Keratinocyte (primary cell): ENCODE results near the gene CRACR2A. TPM values are rescaled to one million over a fixed set of nuclear protein-coding genes. Genes with fewer than 3 reads are reported as not detected.

ENCODE experiments used
- DNase-seq: peaks from one replicate; pipeline ENCODE4 v3.0.0-alpha.2; 2011; ENCODE audit warnings: low read depth, missing footprints, low spot score
- FAIRE-seq: peaks from 2 replicates; lab custom pipeline; 2011; peaks lifted over from hg19 to GRCh38; lab: Jason Lieb, UNC
- H2AFZ ChIP-seq: 2 replicates; pipeline ENCODE4 v1.6.0; 2012; ENCODE audit warnings: low read length, control low read depth, inconsistent platforms; ENCODE audit not compliant: control insufficient read depth
- H3K27ac ChIP-seq: 2 replicates; pipeline ENCODE4 v1.5.1; 2011; ENCODE audit warnings: low read length; ENCODE audit not compliant: control insufficient read depth, insufficient read depth
- H3K27me3 ChIP-seq: 3 replicates; pipeline ENCODE4 v1.6.0; 2011; ENCODE audit warnings: low read length; ENCODE audit not compliant: control insufficient read depth, insufficient read depth; ENCODE audit errors: extremely low read depth
- H3K36me3 ChIP-seq, 2 experiments: 2 replicates in 1 of 2; 3 replicates in 1 of 2; pipeline ENCODE4 v1.5.1; 2011; ENCODE audit warnings: low read length in 2 of 2, mild to moderate bottlenecking in 1 of 2; ENCODE audit not compliant: control insufficient read depth in 2 of 2, insufficient read depth in 2 of 2; ENCODE audit errors: extremely low read depth in 1 of 2
- H3K4me1 ChIP-seq: 3 replicates; pipeline ENCODE4 v1.5.1; 2011; ENCODE audit warnings: low read length; ENCODE audit not compliant: control insufficient read depth, insufficient read depth; ENCODE audit errors: extremely low read depth
- H3K4me2 ChIP-seq: 3 replicates; pipeline ENCODE4 v1.6.0; 2011; ENCODE audit warnings: low read depth, low read length; ENCODE audit not compliant: control insufficient read depth, insufficient read depth; ENCODE audit errors: extremely low read depth
- H3K4me3 ChIP-seq, 3 experiments: fragments of 200-600 bp in 1 of 3; sonication (generic) in 1 of 3; 2 replicates in 2 of 3; 3 replicates in 1 of 3; pipeline ENCODE4 v1.5.1; 2011 to 2016; ENCODE audit warnings: low read length in 3 of 3, mild to moderate bottlenecking in 3 of 3, control low read depth in 2 of 3, inconsistent platforms in 1 of 3, low read depth in 1 of 3, mixed read lengths in 1 of 3, mixed run types in 1 of 3, moderate library complexity in 1 of 3; ENCODE audit not compliant: control insufficient read depth in 2 of 3, insufficient read depth in 2 of 3; ENCODE audit errors: extremely low read depth in 1 of 3
- H3K79me2 ChIP-seq: 2 replicates; pipeline ENCODE4 v1.6.0; 2012; ENCODE audit warnings: low read length; ENCODE audit not compliant: control insufficient read depth, insufficient read depth
- H3K9ac ChIP-seq: 3 replicates; pipeline ENCODE4 v1.6.0; 2011; ENCODE audit warnings: low read length; ENCODE audit not compliant: control insufficient read depth, insufficient read depth; ENCODE audit errors: extremely low read depth
- H3K9me1 ChIP-seq: 3 replicates; pipeline ENCODE4 v1.6.0; 2011; ENCODE audit warnings: low read length; ENCODE audit not compliant: control insufficient read depth, insufficient read depth; ENCODE audit errors: extremely low read depth
- H3K9me3 ChIP-seq: 2 replicates; pipeline ENCODE4 v1.5.1; 2012; ENCODE audit warnings: low read depth, low read length; ENCODE audit not compliant: control insufficient read depth
- H4K20me1 ChIP-seq: 3 replicates; pipeline ENCODE4 v1.6.0; 2011; ENCODE audit warnings: low read length; ENCODE audit not compliant: control insufficient read depth, insufficient read depth; ENCODE audit errors: extremely low read depth
- CTCF ChIP-seq, 3 experiments: IDR thresholded peaks in 1 of 3; conservative IDR thresholded peaks in 1 of 3; optimal IDR thresholded peaks in 1 of 3; 2 replicates in 2 of 3; 3 replicates in 1 of 3; pipeline versions ENCODE3 to v1.5.1; 2011; ENCODE audit warnings: low read length in 3 of 3, mild to moderate bottlenecking in 3 of 3, moderate library complexity in 2 of 3, control low read depth in 1 of 3, inconsistent platforms in 1 of 3; ENCODE audit not compliant: insufficient read depth in 2 of 3; ENCODE audit errors: extremely low read depth in 1 of 3
- EZH2 ChIP-seq: IDR thresholded peaks from one replicate; pipeline ENCODE4 v1.6.1; 2012; ENCODE audit warnings: inconsistent platforms, mild to moderate bottlenecking, low read length, moderate library complexity
- dilution Hi-C: fragments of 300-500 bp; cut with MboI; formaldehyde crosslinking; loops from one replicate; pipeline ENCODE4 v1.7.0; 2020; ENCODE audit warnings: low sequenced_read_pairs; ENCODE audit not compliant: extremely low pct_ligation_motif_present
- polyA plus RNA-seq, 5 experiments: library from polyadenylated mRNA; depleted of rRNA in 3 of 5; stranded (reverse) in 3 of 5; stranded (forward) in 1 of 5; unstranded in 1 of 5; fragments of >200 nt; gene quantifications; 1 replicate in 1 of 5; 2 replicates in 3 of 5; 3 replicates in 1 of 5; pipeline versions ENCODE4 v1.2.1 to v1.2.3, GENCODE V29; 2011 to 2012; ENCODE audit warnings: missing spikeins in 2 of 5, low read depth in 1 of 5, low replicate concordance in 1 of 5

The CRACR2A gene
- polyA plus RNA-seq, 1 donor (not counting 4 experiments of a cell fraction or from before 2014, with no cell fraction given), result 0.30 TPM

GRCh38 chr12:3761116-3761735, 8.3 kb upstream of the CRACR2A start:
- H4K20me1 ChIP-seq, result no peaks in the 10 kb centered on the region
- H3K4me1 ChIP-seq, result no peaks in the 10 kb centered on the region
- DNase-seq (no peak), FAIRE-seq (no peak)
- no peak overlapping the region for H3K4me3 ChIP-seq
- no peaks in the 10 kb centered on the region for H3K36me3 ChIP-seq
- H3K9me1 ChIP-seq, result no peaks in the 10 kb centered on the region
- H3K9ac ChIP-seq, result no peak overlapping the region
- no peaks in the 10 kb centered on the region for H3K27me3 ChIP-seq
- H2AFZ ChIP-seq, result no peak overlapping the region
- TF ChIP-seq EZH2 (no peak), CTCF (optimal IDR thresholded peaks at IDR 0.05 in 1 of 3, IDR thresholded peaks at IDR 0.05 in 1 of 3, conservative IDR thresholded peaks at IDR 0.05 in 1 of 3; ENCODE audit: extremely low read depth in 1 of 3, insufficient read depth in 2 of 3, low read length in 3 of 3) (no peak)
- H3K4me2 ChIP-seq, result no peak overlapping the region
- H3K9me3 ChIP-seq, result no peaks in the 10 kb centered on the region
- dilution Hi-C loops, result no loop called here
- no peaks in the 10 kb centered on the region for H3K79me2 ChIP-seq
- H3K27ac ChIP-seq, result no peak overlapping the region

GRCh38 chr12:3759878-3760277, 7.0 kb upstream of the CRACR2A start:
- H3K4me2 ChIP-seq, result no peak overlapping the region
- no peak overlapping the region for H3K9ac ChIP-seq
- H3K4me1 ChIP-seq, result no peaks in the 10 kb centered on the region
- H3K79me2 ChIP-seq, result no peaks in the 10 kb centered on the region
- H2AFZ ChIP-seq, result no peak overlapping the region
- H3K9me3 ChIP-seq, result no peaks in the 10 kb centered on the region
- TF ChIP-seq EZH2, result no peak
- TF ChIP-seq CTCF (optimal IDR thresholded peaks at IDR 0.05 in 1 of 3, IDR thresholded peaks at IDR 0.05 in 1 of 3, conservative IDR thresholded peaks at IDR 0.05 in 1 of 3; ENCODE audit: extremely low read depth in 1 of 3, insufficient read depth in 2 of 3, low read length in 3 of 3), result no peak
- no peaks in the 10 kb centered on the region for H3K9me1 ChIP-seq
- no peak overlapping the region for H3K27ac ChIP-seq
- H3K36me3 ChIP-seq, result no peaks in the 10 kb centered on the region
- no peaks in the 10 kb centered on the region for H4K20me1 ChIP-seq
- no peak for FAIRE-seq
- no peaks in the 10 kb centered on the region for H3K27me3 ChIP-seq
- H3K4me3 ChIP-seq, result no peak overlapping the region
- DNase-seq, result no peak
- dilution Hi-C loops, result no loop called here
